HepG2 (cell line): ENCODE results near the gene STEAP1B. TPM values are rescaled to one million over a fixed set of nuclear protein-coding genes. Genes with fewer than 3 reads are reported as not detected.

Source experiments
- ATAC-seq: fragments of 200-7000 bp; cut with Tn5 transposase; 3 replicates; pipeline ENCODE4 v1.9.1; 2020; ENCODE audit warnings: mild to moderate bottlenecking, moderate library complexity
- BruUV-seq: library from RNA; stranded (reverse); fragments of 400-500 nt; replicated peaks from 2 replicates; lab custom pipeline; 2021; lab: Mats Ljungman, UMichigan
- CTCF ChIA-PET: fragments of 300-600 bp; formaldehyde crosslinking; extraction: SDS; loops from one replicate; lab custom pipeline; 2021; ENCODE audit warnings: low total read pairs, inconsistent platforms, low intra/inter-chr PET ratio; lab: Yijun Ruan, JAX
- POLR2A ChIA-PET: fragments of 350-600 bp; sonication (Branson Sonifier 250); formaldehyde crosslinking; loops from one replicate; lab custom pipeline; 2020; ENCODE audit warnings: antibody characterized with exemption, inconsistent platforms; lab: Yijun Ruan, JAX
- DNase-seq: peaks from one replicate; pipeline ENCODE4 v3.0.0-alpha.2; 2015; ENCODE audit warnings: low spot score
- FAIRE-seq: peaks from 3 replicates; lab custom pipeline; 2011; peaks lifted over from hg19 to GRCh38; lab: Jason Lieb, UNC
- H2AFZ ChIP-seq: one replicate; pipeline ENCODE4 v1.6.1; 2011; ENCODE audit warnings: low read length, inconsistent platforms
- H3K27ac ChIP-seq: fragments of 300-600 bp; 3 replicates; pipeline ENCODE4 v1.8.0; 2011; ENCODE audit warnings: mixed run types, mild to moderate bottlenecking, mixed read lengths, low read length, inconsistent platforms; ENCODE audit not compliant: insufficient read depth; ENCODE audit errors: extremely low read length
- H3K27me3 ChIP-seq, 2 experiments: fragments of 200-600 bp in 1 of 2; 2 replicates in 1 of 2; 3 replicates in 1 of 2; pipeline versions ENCODE4 v1.6.0 to v1.8.0; 2011; ENCODE audit warnings: low read length in 2 of 2, mild to moderate bottlenecking in 2 of 2, moderate library complexity in 2 of 2, inconsistent platforms in 1 of 2; ENCODE audit not compliant: insufficient read depth in 2 of 2, control insufficient read depth in 1 of 2
- H3K36me3 ChIP-seq, 2 experiments: fragments of 200-600 bp in 1 of 2; replicated peaks in 1 of 2; 2 replicates in 1 of 2; 3 replicates in 1 of 2; pipeline versions ENCODE4 v1.5.1 to v1.8.0; 2011; ENCODE audit warnings: low read length in 2 of 2, inconsistent platforms in 1 of 2; ENCODE audit not compliant: insufficient read depth in 2 of 2, control insufficient read depth in 1 of 2
- H3K4me1 ChIP-seq: 2 replicates; pipeline ENCODE4 v1.5.1; 2012; ENCODE audit warnings: low read length, inconsistent platforms; ENCODE audit not compliant: insufficient read depth
- H3K4me2 ChIP-seq: 2 replicates; pipeline ENCODE4 v1.6.0; 2011; ENCODE audit warnings: low read depth, low read length, inconsistent platforms
- H3K4me3 ChIP-seq, 3 experiments: fragments of 200-600 bp in 1 of 3; sonication (generic), shearing (Covaris generic) in 1 of 3; replicated peaks in 1 of 3; 2 replicates each; pipeline ENCODE4 v1.5.1; 2011 to 2016; ENCODE audit warnings: low read length in 3 of 3, inconsistent platforms in 2 of 3, low read depth in 2 of 3, mild to moderate bottlenecking in 2 of 3, control low read depth in 1 of 3, mixed read lengths in 1 of 3; ENCODE audit not compliant: insufficient read depth in 1 of 3
- H3K79me2 ChIP-seq: one replicate; pipeline ENCODE4 v1.6.1; 2011; ENCODE audit warnings: low read length, inconsistent platforms; ENCODE audit not compliant: insufficient read depth
- H3K9ac ChIP-seq: 2 replicates; pipeline ENCODE4 v1.6.0; 2011; ENCODE audit warnings: mild to moderate bottlenecking, low read depth, low read length, inconsistent platforms; ENCODE audit not compliant: insufficient read depth
- H3K9me3 ChIP-seq: 2 replicates; pipeline ENCODE4 v1.5.1; 2012; ENCODE audit warnings: mild to moderate bottlenecking, low read length
- H4K20me1 ChIP-seq: 2 replicates; pipeline ENCODE4 v1.6.0; 2011; ENCODE audit warnings: inconsistent platforms, mild to moderate bottlenecking, low read length, moderate library complexity; ENCODE audit not compliant: insufficient read depth
- JUN ChIP-seq: sonication (generic); formaldehyde crosslinking; IDR thresholded peaks from 2 replicates; pipeline ENCODE4 v1.4.0; 2020; ENCODE audit warnings: mild to moderate bottlenecking, missing genetic modification reagents
- MTF1 ChIP-seq: sonication (generic); formaldehyde crosslinking; IDR thresholded peaks from 2 replicates; pipeline ENCODE4 v1.5.0; 2020; ENCODE audit warnings: missing genetic modification reagents
- ZBTB20 ChIP-seq: sonication (generic); formaldehyde crosslinking; IDR thresholded peaks from 2 replicates; pipeline ENCODE4 v1.8.1; 2023; ENCODE audit warnings: missing genetic modification reagents, low read depth, mild to moderate bottlenecking, borderline replicate concordance
- ZNF414 ChIP-seq: sonication (generic); formaldehyde crosslinking; IDR thresholded peaks from 2 replicates; pipeline ENCODE4 v1.5.0; 2020; ENCODE audit warnings: missing genetic modification reagents
- WGBS: methylation state at CpG from one replicate; pipeline ENCODE4 v1.1.6; 2017; ENCODE audit warnings: low lambda C conversion rate; 5-methylcytosine and 5-hydroxymethylcytosine counted together
- in situ Hi-C: cut with HindIII; loops from 2 replicates; pipeline ENCODE4 v1.10.0; 2017; ENCODE audit warnings: low pct_unique_long_range_greater_than_20kb; ENCODE audit not compliant: extremely low pct_ligation_motif_present
- intact Hi-C: fragments of 100-400 bp; cut with micrococcal nuclease; formaldehyde crosslinking; loops from one replicate; pipeline ENCODE4 v1.10.0; 2022; ENCODE audit not compliant: unreplicated experiment
- polyA plus RNA-seq, 8 experiments: library from polyadenylated mRNA; depleted of rRNA in 3 of 8; stranded (reverse) in 7 of 8; unstranded in 1 of 8; fragments of >200 nt; fragmentation: Illumina TruSeq in 4 of 8; extraction: Trizol in 4 of 8; gene quantifications; 2 replicates each; pipeline versions ENCODE4 v1.2.1 to v1.2.3, GENCODE V29; 2011 to 2016; ENCODE audit warnings: low read depth in 4 of 8, missing spikeins in 1 of 8, mixed read lengths in 1 of 8; ENCODE audit not compliant: insufficient read depth in 1 of 8
- total RNA-seq, 5 experiments: library from RNA; depleted of rRNA; stranded (reverse); fragments of >200 nt; fragmentation: Illumina TruSeq; extraction: Trizol; gene quantifications; 2 replicates each; pipeline ENCODE4 v1.2.3, GENCODE V29; 2016; ENCODE audit warnings: low read depth in 1 of 5
- TF ChIP-seq, protein P1 (sequence below): IDR thresholded peaks from 2 replicates; pipeline ENCODE4 v1.6.1; 2016; ENCODE audit warnings: missing biosample characterization, missing genetic modification reagents, low read depth
- TF ChIP-seq, protein P2 (sequence below): sonication (generic); formaldehyde crosslinking; IDR thresholded peaks from 2 replicates; pipeline ENCODE4 v1.4.0; 2020; ENCODE audit warnings: mild to moderate bottlenecking, missing genetic modification reagents, borderline replicate concordance

STEAP1B gene
- total and polyA plus RNA-seq, 2 of the 13 experiments (the other 11 are each of a cell fraction or from before 2014, with no cell fraction given): not detected

DNA sequence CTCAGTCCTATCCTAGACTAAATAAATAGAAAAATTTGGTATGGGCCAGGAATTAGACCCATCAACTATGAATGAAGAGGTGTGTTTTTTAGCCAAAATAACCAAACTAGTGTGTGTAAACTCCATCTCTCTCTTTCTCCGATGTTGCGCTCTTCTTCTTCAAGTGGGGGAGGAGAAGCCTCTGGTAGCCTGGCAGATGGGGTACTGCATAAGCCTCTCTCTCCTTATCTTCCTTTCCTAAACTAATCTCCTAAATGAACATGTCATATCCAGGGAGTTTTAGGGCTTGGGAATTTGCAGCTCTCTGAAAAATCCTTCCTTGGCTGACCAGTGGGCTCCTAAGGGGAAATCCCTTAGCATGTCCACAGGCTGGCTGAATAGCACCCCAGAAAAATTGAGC, 86.8 kb downstream of the STEAP1B start:
- no peak overlapping the region for H3K4me2 ChIP-seq
- H3K27ac ChIP-seq: no peak overlapping the region
- ChIA-PET CTCF (no interaction called here), POLR2A (no interaction called here)
- no peak for FAIRE-seq
- no peak overlapping the region for H3K4me3 ChIP-seq
- no TSS peak for BruUV-seq
- in situ Hi-C loops: no loop called here
- TF ChIP-seq JUN (CRISPR knock-in tag): no peak
- TF ChIP-seq, protein P1, sequence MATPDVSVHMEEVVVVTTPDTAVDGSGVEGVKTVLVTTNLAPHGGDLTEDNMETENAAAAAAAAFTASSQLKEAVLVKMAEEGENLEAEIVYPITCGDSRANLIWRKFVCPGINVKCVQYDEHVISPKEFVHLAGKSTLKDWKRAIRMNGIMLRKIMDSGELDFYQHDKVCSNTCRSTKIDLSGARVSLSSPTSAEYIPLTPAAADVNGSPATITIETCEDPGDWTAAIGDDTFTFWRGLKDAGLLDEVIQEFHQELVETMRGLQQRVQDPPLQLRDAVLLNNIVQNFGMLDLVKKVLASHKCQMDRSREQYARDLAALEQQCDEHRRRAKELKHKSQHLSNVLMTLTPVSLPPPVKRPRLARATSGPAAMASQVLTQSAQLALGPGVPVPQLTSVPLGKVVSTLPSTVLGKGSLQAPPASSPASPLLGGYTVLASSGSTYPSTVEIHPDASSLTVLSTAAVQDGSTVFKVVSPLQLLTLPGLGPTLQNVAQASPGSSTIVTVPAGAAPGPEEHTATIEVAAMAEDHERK (CRISPR knock-in tag): no peak
- no peak for TF ChIP-seq ZNF414 (CRISPR knock-in tag)
- no peak for TF ChIP-seq MTF1 (CRISPR knock-in tag)
- TF ChIP-seq, protein P2, sequence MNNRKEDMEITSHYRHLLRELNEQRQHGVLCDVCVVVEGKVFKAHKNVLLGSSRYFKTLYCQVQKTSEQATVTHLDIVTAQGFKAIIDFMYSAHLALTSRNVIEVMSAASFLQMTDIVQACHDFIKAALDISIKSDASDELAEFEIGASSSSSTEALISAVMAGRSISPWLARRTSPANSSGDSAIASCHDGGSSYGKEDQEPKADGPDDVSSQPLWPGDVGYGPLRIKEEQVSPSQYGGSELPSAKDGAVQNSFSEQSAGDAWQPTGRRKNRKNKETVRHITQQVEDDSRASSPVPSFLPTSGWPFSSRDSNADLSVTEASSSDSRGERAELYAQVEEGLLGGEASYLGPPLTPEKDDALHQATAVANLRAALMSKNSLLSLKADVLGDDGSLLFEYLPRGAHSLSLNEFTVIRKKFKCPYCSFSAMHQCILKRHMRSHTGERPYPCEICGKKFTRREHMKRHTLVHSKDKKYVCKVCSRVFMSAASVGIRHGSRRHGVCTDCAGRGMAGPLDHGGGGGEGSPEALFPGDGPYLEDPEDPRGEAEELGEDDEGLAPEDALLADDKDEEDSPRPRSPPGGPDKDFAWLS: no peak
- TF ChIP-seq ZBTB20: no peak
- WGBS: 93% methylated on average over 2 of the region's 2 CpGs
- no peak overlapping the region for H2AFZ ChIP-seq
- ATAC-seq: no peak
- H3K27me3 ChIP-seq: peaks cover 4 to 45% of the 10 kb centered on the region in 2 experiments; a peak in 3 of 5 replicates
- intact Hi-C loops: no loop called here
- no peaks in the 10 kb centered on the region for H3K9me3 ChIP-seq
- no peak overlapping the region for H3K9ac ChIP-seq
- no peaks in the 10 kb centered on the region for H3K4me1 ChIP-seq
- H3K79me2 ChIP-seq: no peaks in the 10 kb centered on the region
- DNase-seq: no peak
- H3K36me3 ChIP-seq: no peaks in the 10 kb centered on the region
- H4K20me1 ChIP-seq: no peaks in the 10 kb centered on the region
